HG03575 (cell line): ENCODE results near the gene FAM13A.

Experiments
- ATAC-seq: cut with Tn5 transposase; IDR thresholded peaks from one replicate; pipeline ENCODE4 v1.9.1; 2021; ENCODE audit not compliant: unreplicated experiment, insufficient number of reproducible peaks, low FRiP score; ENCODE audit errors: extremely low read depth

FAM13A gene

GRCh38 chr4:88969746-88970145, 87.2 kb downstream of the FAM13A start:
- ATAC-seq, result no peak

GRCh38 chr4:88969271-88969670, 87.7 kb downstream of the FAM13A start:
- no peak for ATAC-seq

GRCh38 chr4:88967883-88968331, 89.1 kb downstream of the FAM13A start:
- no peak for ATAC-seq

GRCh38 chr4:88965053-88965452, 91.9 kb downstream of the FAM13A start:
- no peak for ATAC-seq

GRCh38 chr4:88964450-88964849, 92.5 kb downstream of the FAM13A start:
- no peak for ATAC-seq

- no peak for ATAC-seq
Measured at GRCh38 chr4:88963817-88964216, 93.2 kb downstream of the FAM13A start.

GRCh38 chr4:88962396-88962795, 94.6 kb downstream of the FAM13A start:
- ATAC-seq, result no peak

GRCh38 chr4:88960576-88960975, 96.4 kb downstream of the FAM13A start:
- ATAC-seq, result no peak

GRCh38 chr4:88958080-88958479, 98.9 kb downstream of the FAM13A start:
- ATAC-seq, result no peak

GRCh38 chr4:88957570-88957969, 99.4 kb downstream of the FAM13A start:
- ATAC-seq, result no peak

- ATAC-seq, result no peak
Measured at GRCh38 chr4:88955580-88956380, 101.2 kb downstream of the FAM13A start.

GRCh38 chr4:88953400-88953799, 103.6 kb downstream of the FAM13A start:
- ATAC-seq, result no peak

GRCh38 chr4:88952081-88952480, 104.9 kb downstream of the FAM13A start:
- no peak for ATAC-seq

- ATAC-seq, result no peak
Measured at GRCh38 chr4:88949605-88950004, 107.4 kb downstream of the FAM13A start.

GRCh38 chr4:88940506-88940905, 116.5 kb downstream of the FAM13A start:
- ATAC-seq, result no peak

GRCh38 chr4:88939697-88940096, 117.3 kb downstream of the FAM13A start:
- ATAC-seq, result no peak

GRCh38 chr4:88938138-88938537, 118.8 kb downstream of the FAM13A start:
- ATAC-seq, result no peak

GRCh38 chr4:88937081-88937480, 119.9 kb downstream of the FAM13A start:
- no peak for ATAC-seq

- no peak for ATAC-seq
Measured at GRCh38 chr4:88933414-88934160, 123.4 kb downstream of the FAM13A start.

- ATAC-seq, result no peak
Measured at GRCh38 chr4:88928852-88929251, 128.1 kb downstream of the FAM13A start.
